Measurements from ENCODE around the gene PLCH1. TPM values are rescaled to one million over a fixed set of nuclear protein-coding genes. Genes with fewer than 3 reads are reported as not detected.

PLCH1 gene
- total and polyA plus RNA-seq, 2 of the 8 experiments (the other 6 are each of a cell fraction or from before 2014, with no cell fraction given): 5.8 to 17.2 TPM

- Histone ChIP-seq H3K27me3 (replicated peaks in 1 of 4; ENCODE audit: control insufficient read depth in 3 of 4, extremely low read depth in 1 of 4, insufficient read depth in 3 of 4, low read length in 3 of 4) (no peaks in the 10 kb centered on the region), H3K36me3 (ENCODE audit: control insufficient read depth in 2 of 4, insufficient read depth in 4 of 4, low read length in 3 of 4) (no peaks in the 10 kb centered on the region), H2BK20ac (ENCODE audit: low read length) (no peak overlapping the region), H3K18ac (ENCODE audit: extremely low read depth, low read length) (no peak overlapping the region), H3K4me2 (ENCODE audit: insufficient read depth in 1 of 2, low read depth in 2 of 2, low read length in 2 of 2) (no peak overlapping the region), H2BK12ac (ENCODE audit: low read depth, low read length) (no peak overlapping the region), H4K5ac (ENCODE audit: insufficient read length, low read depth, low read length) (no peak overlapping the region), H4K8ac (ENCODE audit: extremely low read depth, insufficient read depth, low read length) (no peak overlapping the region), H3K27ac (ENCODE audit: low read depth, low read length) (no peak overlapping the region), H4K20me1 (replicated peaks in 1 of 2; ENCODE audit: control insufficient read depth in 1 of 2, insufficient read depth in 2 of 2, low read length in 2 of 2) (no peaks in the 10 kb centered on the region), H3K9me3 (ENCODE audit: insufficient read depth in 2 of 2, low read depth in 1 of 2, low read length in 1 of 2) (no peaks in the 10 kb centered on the region), H2AK5ac (ENCODE audit: low read depth, low read length) (no peak overlapping the region), H3K23ac (ENCODE audit: insufficient read length) (no peak overlapping the region), H3K23me2 (ENCODE audit: low read depth, low read length) (no peaks in the 10 kb centered on the region), H3K79me2 (ENCODE audit: control insufficient read depth in 1 of 2, insufficient read depth in 2 of 2, low read length in 2 of 2) (no peaks in the 10 kb centered on the region), H2BK15ac (ENCODE audit: low read length) (no peak overlapping the region), H4K91ac (replicated peaks; ENCODE audit: insufficient read length, low read length) (no peak overlapping the region), H2BK120ac (replicated peaks; ENCODE audit: low read depth, low read length) (no peak overlapping the region), H3K79me1 (ENCODE audit: low read depth, low read length) (no peaks in the 10 kb centered on the region), H3K4ac (replicated peaks; ENCODE audit: insufficient read length, low read depth, low read length) (no peak overlapping the region), H3K14ac (ENCODE audit: insufficient read length) (no peak overlapping the region), H3K4me3 (ENCODE audit: extremely low read depth in 1 of 4, insufficient read depth in 2 of 4, low read depth in 3 of 4, low read length in 4 of 4) (no peak overlapping the region), H3K9ac (replicated peaks in 1 of 4; ENCODE audit: extremely low read depth in 1 of 4, low read depth in 3 of 4, low read length in 3 of 4) (no peak overlapping the region), H2AFZ (ENCODE audit: low read length) (no peak overlapping the region), H3K4me1 (replicated peaks in 1 of 4; ENCODE audit: control insufficient read depth in 3 of 4, insufficient read depth in 4 of 4, low read length in 3 of 4) (no peaks in the 10 kb centered on the region), H3K56ac (replicated peaks; ENCODE audit: insufficient read length, low read depth, low read length) (no peak overlapping the region), H2BK5ac (ENCODE audit: low read depth, low read length) (no peak overlapping the region)
- FAIRE-seq (no peak), DNase-seq (ENCODE audit: low read depth in 1 of 2, low spot score in 2 of 2) (no peak)
- POLR2A ChIA-PET (ENCODE audit: partially characterized antibody): no interaction called here
- CTCF ChIA-PET (ENCODE audit: partially characterized antibody): interaction anchor here (0.7 to 1.8 kb wide), 3 partner anchors 12 to 467 kb away, joined by 3 to 10 read pairs (median 3); no protein-coding TSS in a partner anchor
- TF ChIP-seq TEAD4 (IDR thresholded peaks at IDR 0.05; ENCODE audit: low read depth, low read length) (no peak), NRF1 (IDR thresholded peaks at IDR 0.05; ENCODE audit: low read depth, low read length) (no peak), TAF1 (IDR thresholded peaks at IDR 0.05; ENCODE audit: low read depth, low read length) (no peak)
- WGBS, 2 experiments (ENCODE audit: extremely low coverage in 1 of 2, insufficient coverage in 1 of 2, insufficient read length in 1 of 2, insufficient replicate concordance in 2 of 2, low coverage in 1 of 2, low lambda C conversion rate in 2 of 2, missing lambda C conversion rate in 1 of 2): 75% methylated on average over 3 of the region's 3 CpGs; no CpG with 5 or more reads in 1 of the 2 experiments
Observed at GRCh38 chr3:155334215-155334913, 410.5 kb downstream of the PLCH1 start.

All from H1 (cell line).